Mucosa of stomach (tissue), 1 donor: Measurements from ENCODE around the gene NRM.
A peak's percentile ranks its signal among the peaks of the same experiment; 100 is the strongest.

Source experiments
- H3K27me3 ChIP-seq: one replicate; pipeline ENCODE4 v1.7.0; 2013; ENCODE audit warnings: mild to moderate bottlenecking, low read length; ENCODE audit not compliant: control insufficient read depth, insufficient read depth
- H3K36me3 ChIP-seq: one replicate; pipeline ENCODE4 v1.7.0; 2013; ENCODE audit warnings: low read length; ENCODE audit not compliant: control insufficient read depth, insufficient read depth
- H3K4me1 ChIP-seq: one replicate; pipeline ENCODE4 v1.7.0; 2013; ENCODE audit warnings: mild to moderate bottlenecking, low read length; ENCODE audit not compliant: control insufficient read depth, insufficient read depth
- H3K4me3 ChIP-seq: one replicate; pipeline ENCODE4 v1.7.0; 2013; ENCODE audit warnings: low read length
- H3K9ac ChIP-seq: one replicate; pipeline ENCODE4 v1.7.0; 2013; ENCODE audit warnings: mild to moderate bottlenecking, low read length, moderate library complexity
- H3K9me3 ChIP-seq: one replicate; pipeline ENCODE4 v1.7.0; 2013; ENCODE audit warnings: mild to moderate bottlenecking, low read length, moderate library complexity; ENCODE audit not compliant: control insufficient read depth
- donor health status: Pancreatic carcinoma.

NRM gene

DNA sequence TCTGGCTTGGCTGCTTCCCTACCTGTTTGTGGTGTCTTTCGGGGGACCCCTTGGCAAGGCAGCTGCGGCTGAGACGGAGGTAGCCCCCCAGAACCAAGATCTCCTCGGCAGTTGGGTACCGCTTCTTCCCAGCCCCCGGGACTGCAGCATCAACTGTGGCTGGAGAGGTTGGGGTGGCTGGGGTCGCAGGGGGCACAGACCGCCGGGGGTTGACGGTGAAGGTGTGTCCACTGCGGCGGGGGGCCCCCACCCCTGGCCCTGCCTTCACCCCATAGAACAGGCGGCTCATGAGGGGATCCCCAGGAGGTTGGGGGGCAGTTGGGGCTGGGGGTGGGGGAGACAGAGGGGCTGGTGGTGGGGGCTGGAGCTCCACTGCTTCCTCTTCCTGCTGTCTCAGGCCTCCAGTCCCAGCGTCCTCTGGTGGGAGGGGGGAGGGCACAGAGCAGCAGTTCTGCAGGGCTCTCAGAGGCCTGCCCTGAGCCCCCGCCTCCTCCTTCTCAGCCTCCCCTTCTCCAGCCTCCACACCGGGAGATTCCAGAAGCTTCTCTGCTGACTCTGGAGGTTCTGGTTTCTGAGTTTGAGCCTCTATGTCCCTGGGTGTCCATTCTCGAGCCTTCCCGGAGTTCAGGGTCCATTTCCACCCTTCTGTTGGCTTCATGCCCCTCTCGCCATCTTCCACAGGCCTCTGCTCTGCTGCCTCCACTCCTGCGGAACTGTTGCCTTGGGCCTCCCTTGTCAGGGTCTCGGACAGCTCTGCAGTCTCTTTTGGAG is 6.2 kb downstream of the NRM start:
- Histone ChIP-seq H3K36me3 (no peaks in the 10 kb centered on the region), H3K9ac (peak overlapping the region; percentile 71), H3K4me1 (peaks cover 38% of the 10 kb centered on the region), H3K27me3 (peaks cover 6% of the 10 kb centered on the region), H3K4me3 (peak overlapping the region; percentile 55), H3K9me3 (no peaks in the 10 kb centered on the region)

DNA sequence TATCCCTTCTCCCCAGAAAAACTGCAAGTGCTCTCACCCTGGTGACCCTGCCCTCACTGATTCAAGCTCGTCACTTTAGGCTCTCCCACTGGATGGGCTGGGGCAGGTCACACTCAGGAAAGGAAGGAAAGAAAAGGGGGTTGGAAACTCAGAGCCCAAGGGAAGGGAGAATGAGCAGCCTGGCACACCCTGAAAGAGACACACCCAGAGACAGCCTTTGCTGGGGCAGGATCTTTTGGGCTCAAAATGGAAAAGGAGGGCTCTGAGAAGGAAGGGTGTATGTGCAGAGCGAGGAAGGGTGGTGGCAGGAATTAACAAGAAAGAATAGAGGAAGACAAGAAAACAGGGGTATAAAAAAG is 6.8 kb downstream of the NRM start:
- H3K36me3 ChIP-seq = no peaks in the 10 kb centered on the region
- peak overlapping the region; percentile 19 for H3K4me3 ChIP-seq
- H3K27me3 ChIP-seq = peaks cover 8% of the 10 kb centered on the region
- H3K9me3 ChIP-seq = no peaks in the 10 kb centered on the region
- H3K9ac ChIP-seq = peak overlapping the region; percentile 60
- peaks cover 43% of the 10 kb centered on the region for H3K4me1 ChIP-seq

DNA sequence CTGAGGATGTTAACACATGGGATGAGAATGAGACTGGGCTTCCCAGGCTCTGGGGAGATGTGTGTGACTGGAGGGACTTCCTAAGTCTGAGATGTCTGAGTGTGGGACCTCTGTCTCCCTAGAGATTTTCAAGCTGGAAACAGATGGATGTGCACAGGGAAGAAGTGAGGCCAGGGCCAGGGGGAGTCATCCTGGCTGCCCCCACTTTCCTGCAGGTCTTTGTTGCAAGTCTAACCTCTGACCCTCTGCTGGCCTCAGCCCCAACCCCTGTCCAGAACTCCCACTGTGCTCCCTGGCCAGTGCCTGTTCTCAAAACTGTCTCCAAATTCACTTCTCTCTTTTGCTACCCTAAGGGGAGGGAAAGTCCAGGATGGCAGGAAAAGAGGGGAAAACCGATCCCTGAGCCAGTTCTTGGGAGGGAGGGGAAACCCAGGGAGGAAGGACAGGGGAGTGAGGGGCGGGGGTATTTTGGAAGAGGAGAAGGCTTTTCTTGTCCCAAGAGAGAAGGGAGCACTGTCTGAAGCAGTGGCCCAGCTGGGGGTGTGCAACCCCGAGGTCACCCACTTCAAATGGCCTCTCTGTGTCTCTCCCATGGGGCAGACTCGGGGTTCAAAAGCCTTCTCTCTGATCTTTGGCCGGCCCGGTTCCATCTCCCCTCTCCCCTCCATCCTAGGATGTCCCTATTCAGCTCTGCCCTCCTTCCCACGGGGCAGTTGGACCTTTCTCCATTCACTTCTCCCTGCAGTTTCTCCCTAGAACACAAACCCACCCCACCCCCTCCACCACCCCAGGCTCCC is 7.4 kb downstream of the NRM start:
- Histone ChIP-seq H3K4me1 (peaks cover 39% of the 10 kb centered on the region), H3K27me3 (peaks cover 8% of the 10 kb centered on the region), H3K9ac (peak overlapping the region; percentile 60), H3K4me3 (peak overlapping the region; percentile 19), H3K9me3 (no peaks in the 10 kb centered on the region), H3K36me3 (no peaks in the 10 kb centered on the region)

- no peaks in the 10 kb centered on the region for H3K36me3 ChIP-seq
- H3K27me3 ChIP-seq = peaks cover 5% of the 10 kb centered on the region
- H3K4me3 ChIP-seq = no peak overlapping the region
- H3K4me1 ChIP-seq = peaks cover 31% of the 10 kb centered on the region
- H3K9me3 ChIP-seq = no peaks in the 10 kb centered on the region
- H3K9ac ChIP-seq = peak overlapping the region; percentile 60
These were observed 8.4 kb downstream of the NRM start for GRCh38 chr6:30682143-30683117.

DNA sequence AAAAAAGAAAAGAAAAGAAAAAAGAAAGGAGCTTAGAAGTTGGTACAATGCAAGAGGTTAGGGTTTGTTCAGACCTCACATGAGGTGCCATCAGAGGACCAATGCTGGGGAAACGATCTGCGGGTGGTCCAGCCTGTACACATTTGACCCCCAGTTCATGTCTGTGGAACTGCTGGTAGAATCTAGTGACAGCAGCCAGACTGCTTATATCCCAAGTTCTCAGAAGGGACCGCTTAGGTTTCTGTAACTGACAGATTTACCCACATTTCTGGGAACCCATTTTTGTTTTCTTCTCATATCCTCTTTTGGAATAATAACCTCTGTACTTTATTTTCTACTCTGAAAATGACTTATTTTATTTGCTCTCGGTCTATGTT is 9.0 kb downstream of the NRM start:
- H3K9ac ChIP-seq = peak overlapping the region; percentile 60
- no peak overlapping the region for H3K4me3 ChIP-seq
- no peaks in the 10 kb centered on the region for H3K36me3 ChIP-seq
- peaks cover 5% of the 10 kb centered on the region for H3K27me3 ChIP-seq
- no peaks in the 10 kb centered on the region for H3K9me3 ChIP-seq
- H3K4me1 ChIP-seq = peaks cover 30% of the 10 kb centered on the region

GRCh38 chr6:30679765-30680535 is 10.8 kb downstream of the NRM start:
- Histone ChIP-seq H3K9ac (peak overlapping the region; percentile 45), H3K4me3 (no peak overlapping the region), H3K27me3 (peaks cover 5% of the 10 kb centered on the region), H3K4me1 (peaks cover 19% of the 10 kb centered on the region), H3K9me3 (no peaks in the 10 kb centered on the region), H3K36me3 (no peaks in the 10 kb centered on the region)

DNA sequence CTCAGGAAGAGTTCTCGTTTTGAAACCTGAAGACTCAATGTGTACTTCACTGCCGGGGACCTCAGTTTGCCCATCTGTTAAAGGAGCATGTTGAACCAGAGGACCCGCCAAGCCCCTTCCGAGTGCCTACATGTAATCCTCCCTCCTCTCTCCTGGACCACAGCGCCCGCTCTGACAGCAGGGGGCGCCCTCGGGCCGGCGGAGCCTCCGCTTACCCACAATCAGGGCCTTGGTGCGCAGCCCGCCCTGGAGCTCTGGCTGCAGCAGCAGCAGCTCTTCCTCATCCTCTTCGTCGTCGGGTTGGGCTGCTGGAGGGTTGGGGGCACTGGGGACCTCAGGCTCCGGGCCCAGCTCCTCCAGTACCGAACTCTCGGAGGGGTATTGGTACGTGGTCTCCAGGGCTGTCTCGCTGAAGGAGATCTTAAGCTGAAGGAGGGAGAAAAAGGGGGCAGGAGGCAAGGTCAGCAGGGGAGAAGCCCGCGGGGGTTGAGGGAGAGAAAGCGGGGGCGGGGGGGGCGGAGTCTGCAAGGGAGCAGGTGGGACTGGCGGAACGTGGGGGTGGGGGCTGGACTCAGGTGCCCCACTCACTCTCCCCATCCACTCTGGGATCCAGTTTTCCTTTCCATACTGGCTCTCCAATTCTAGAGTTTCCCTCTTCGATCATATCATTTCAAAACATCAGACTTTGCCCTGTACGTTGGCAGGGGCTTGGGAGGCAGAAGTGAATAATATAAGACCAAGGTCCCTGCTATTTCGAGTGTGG is 11.6 kb downstream of the NRM start:
- Histone ChIP-seq H3K4me3 (no peak overlapping the region), H3K9ac (peak overlapping the region; percentile 45), H3K9me3 (no peaks in the 10 kb centered on the region), H3K27me3 (peaks cover 5% of the 10 kb centered on the region), H3K36me3 (no peaks in the 10 kb centered on the region), H3K4me1 (peaks cover 16% of the 10 kb centered on the region)

GRCh38 chr6:30676660-30677285 is 14.0 kb downstream of the NRM start:
- peaks cover 5% of the 10 kb centered on the region for H3K27me3 ChIP-seq
- no peaks in the 10 kb centered on the region for H3K36me3 ChIP-seq
- peaks cover 15% of the 10 kb centered on the region for H3K4me1 ChIP-seq
- H3K9me3 ChIP-seq = no peaks in the 10 kb centered on the region
- no peak overlapping the region for H3K9ac ChIP-seq
- no peak overlapping the region for H3K4me3 ChIP-seq

GRCh38 chr6:30672445-30673253 is 18.1 kb downstream of the NRM start, which contains the start of gene DHX16:
Gene DHX16, minus strand, starts transcription at chr6:30673006. Its CDS starts 165 bp downstream, at chr6:30672841.
- Histone ChIP-seq H3K9me3 (no peaks in the 10 kb centered on the region), H3K4me1 (peaks cover 12% of the 10 kb centered on the region), H3K27me3 (no peaks in the 10 kb centered on the region), H3K36me3 (peaks cover 10% of the 10 kb centered on the region), H3K9ac (peak within 1 kb of the TSS; percentile 76), H3K4me3 (peak within 1 kb of the TSS; percentile 94)
